GM12864 (cell line): ENCODE measurements around the gene CCDC167.

Experiments
- DNase-seq: peaks from one replicate; pipeline ENCODE4 v3.0.0-alpha.2; 2011; ENCODE audit warnings: low read depth
- H3K4me3 ChIP-seq: 2 replicates; pipeline ENCODE4 v1.5.1; 2011; ENCODE audit warnings: mild to moderate bottlenecking, low read depth, low read length, control low read depth
- CTCF ChIP-seq: IDR thresholded peaks from 2 replicates; pipeline ENCODE4 v1.5.1; 2011; ENCODE audit warnings: low read depth, mild to moderate bottlenecking, moderate library complexity, low read length, control low read depth, inconsistent platforms; ENCODE audit errors: missing control alignments

CCDC167 gene

DNA sequence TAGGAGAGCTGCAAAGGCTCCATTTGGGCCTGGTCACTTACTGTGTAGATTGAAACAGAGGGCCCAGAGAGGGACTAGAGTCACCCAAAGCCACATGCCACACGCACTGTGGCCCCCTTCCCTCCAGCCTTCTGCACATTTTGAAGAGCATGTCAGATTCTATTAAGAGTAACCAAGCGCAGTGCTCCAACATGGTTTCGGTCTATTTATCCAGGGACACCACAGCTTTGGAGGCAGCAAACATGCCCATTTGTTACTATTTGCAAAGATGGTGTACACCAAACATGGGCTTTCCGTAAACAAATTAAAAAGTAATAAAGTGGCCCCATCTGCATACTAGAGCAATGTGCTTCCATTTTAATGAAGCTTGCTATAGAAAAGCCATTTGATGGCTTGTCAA is 43.7 kb upstream of the CCDC167 start:
- no peak for TF ChIP-seq CTCF
- no peak for DNase-seq
- no peak overlapping the region for H3K4me3 ChIP-seq

- no peak overlapping the region for H3K4me3 ChIP-seq
- TF ChIP-seq CTCF = no peak
- no peak for DNase-seq
These were observed 41.7 kb upstream of the CCDC167 start for GRCh38 chr6:37541346-37541745.

DNA sequence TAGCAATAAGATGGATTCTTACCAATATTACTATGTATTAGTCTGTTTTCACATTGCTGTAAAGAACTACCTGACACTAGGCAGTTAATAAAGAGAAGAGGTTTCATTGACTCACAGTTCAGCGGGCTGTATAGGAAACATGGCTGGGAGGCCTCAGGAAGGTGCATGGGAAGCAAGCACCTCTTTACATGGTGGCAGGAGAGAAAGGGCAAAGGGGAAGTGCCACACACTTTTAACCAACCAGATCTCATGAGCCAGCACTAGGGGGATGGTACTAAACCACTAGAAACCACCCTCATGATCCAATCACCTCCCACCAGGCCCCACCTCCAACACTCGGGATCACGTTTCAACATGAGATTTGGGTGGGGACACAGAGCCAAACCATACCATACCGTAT is 40.7 kb upstream of the CCDC167 start:
- TF ChIP-seq CTCF = no peak
- H3K4me3 ChIP-seq = no peak overlapping the region
- DNase-seq = no peak

GRCh38 chr6:37540029-37540352 is 40.3 kb upstream of the CCDC167 start:
- H3K4me3 ChIP-seq = no peak overlapping the region
- DNase-seq = no peak
- no peak for TF ChIP-seq CTCF

DNA sequence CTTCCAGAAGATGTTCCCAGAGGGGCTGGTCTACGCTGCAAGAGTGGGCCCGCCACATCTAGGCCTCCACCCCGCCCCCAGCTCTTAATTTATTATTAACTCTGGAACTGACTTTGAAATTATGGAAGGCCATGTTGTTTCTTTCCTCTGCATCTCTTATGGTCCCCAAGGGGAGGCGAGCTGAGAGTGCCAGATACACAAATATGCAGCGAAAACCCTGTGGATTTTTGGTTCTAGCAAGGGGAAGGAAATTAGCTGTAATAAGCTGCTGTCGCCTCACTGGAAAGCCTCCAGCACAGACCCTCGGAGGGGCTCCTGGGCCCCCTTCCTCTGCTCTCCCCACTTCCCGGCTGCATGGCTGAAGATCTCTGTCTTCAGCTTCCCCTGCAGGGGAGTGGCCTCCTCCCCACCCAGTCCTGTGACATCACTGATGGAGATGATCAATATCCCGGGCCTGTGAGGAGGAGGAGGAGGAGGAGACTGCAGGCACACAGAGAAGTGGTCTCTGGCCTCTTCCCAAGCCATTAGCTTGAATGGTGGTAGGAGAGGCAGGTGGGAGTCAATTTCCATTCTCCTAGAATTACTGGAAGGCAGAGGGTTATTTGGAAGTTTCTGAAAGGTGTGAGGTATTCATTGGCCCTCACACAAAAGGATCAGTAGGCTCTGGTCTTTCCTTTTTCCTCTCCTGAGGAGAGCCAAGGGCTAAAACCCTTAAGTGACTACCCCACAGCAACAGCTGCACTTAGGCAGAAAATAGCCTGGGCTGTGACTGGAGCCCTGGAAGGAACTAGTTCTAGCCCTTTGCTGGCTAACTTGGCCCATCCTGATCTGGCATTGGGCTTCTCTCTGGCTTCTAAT is 39.7 kb upstream of the CCDC167 start:
- TF ChIP-seq CTCF = no peak
- no peak overlapping the region for H3K4me3 ChIP-seq
- no peak for DNase-seq

- TF ChIP-seq CTCF = peak; percentile 65
- DNase-seq = no peak
- no peak overlapping the region for H3K4me3 ChIP-seq
These were observed 38.4 kb upstream of the CCDC167 start for GRCh38 chr6:37538107-37538506.

GRCh38 chr6:37537548-37537947 is 37.9 kb upstream of the CCDC167 start:
- DNase-seq = no peak
- no peak for TF ChIP-seq CTCF
- no peak overlapping the region for H3K4me3 ChIP-seq
